NT2/D1 (cell line): ENCODE results near the gene HSFX2.

ENCODE experiments used
- SUZ12 ChIP-seq: IDR thresholded peaks from 2 replicates; pipeline ENCODE4 v1.6.1; 2011; ENCODE audit not compliant: insufficient read length, insufficient read depth; ENCODE audit errors: extremely low read depth
- YY1 ChIP-seq: IDR thresholded peaks from 2 replicates; pipeline ENCODE4 v1.6.1; 2011; ENCODE audit not compliant: insufficient read length, insufficient read depth
- ZNF274 ChIP-seq: IDR thresholded peaks from 2 replicates; pipeline ENCODE4 v1.6.1; 2011; ENCODE audit warnings: mild to moderate bottlenecking, low read depth, low read length

- TF ChIP-seq YY1 (no peak), SUZ12 (no peak), ZNF274 (no peak)
These were observed 23.3 kb downstream of the HSFX2 start for GRCh38 chrX:149571770-149572169.
